ENCODE measurements around the gene NCF4.
A peak's percentile ranks its signal among the peaks of the same experiment; 100 is the strongest.

Gene NCF4

DNA sequence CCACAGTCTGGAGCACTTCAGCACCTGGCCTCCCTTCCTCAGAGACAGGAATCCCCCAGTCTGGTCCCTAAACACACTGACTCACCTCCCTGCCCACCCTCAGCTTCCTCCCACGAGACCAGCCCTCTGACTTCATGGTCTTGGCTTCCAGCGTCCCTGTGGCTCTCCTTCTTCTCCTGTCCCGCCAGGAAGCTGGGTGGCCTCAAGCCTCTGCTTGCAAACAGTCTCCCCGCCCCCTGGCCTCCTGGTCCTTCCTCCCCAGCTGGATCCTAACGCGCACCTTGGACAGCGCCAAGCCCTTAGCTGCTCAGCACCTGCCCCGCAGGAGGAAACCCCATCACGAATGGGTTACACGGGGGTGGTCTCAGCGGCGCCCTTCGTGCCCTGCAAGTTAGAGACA is 4.5 kb downstream of the NCF4 start:
- no peak overlapping the region for H2BK12ac ChIP-seq (ENCODE audit: low read length)
- H2AK5ac ChIP-seq (ENCODE audit: low read length): no peak overlapping the region
- no peak overlapping the region for H2AFZ ChIP-seq (ENCODE audit: insufficient read depth, low read length, poor library complexity)
- no peaks in the 10 kb centered on the region for H3K27me3 ChIP-seq (ENCODE audit: insufficient read depth, low read length)
- H3K36me3 ChIP-seq (ENCODE audit: control insufficient read depth in 1 of 2, insufficient read depth in 2 of 2, low read length in 2 of 2): no peaks in the 10 kb centered on the region
- H3K79me2 ChIP-seq (ENCODE audit: control insufficient read depth, insufficient read depth, low read length, poor library complexity): no peaks in the 10 kb centered on the region
- no peak overlapping the region for H3K4me3 ChIP-seq (ENCODE audit: low read depth, low read length)
- H3K23ac ChIP-seq (ENCODE audit: low read length): no peak overlapping the region
- H3K14ac ChIP-seq (ENCODE audit: low read length): no peak overlapping the region
- no peak overlapping the region for H2BK5ac ChIP-seq (ENCODE audit: low read depth, low read length, poor library complexity)
- no peak overlapping the region for H3K27ac ChIP-seq (ENCODE audit: low read depth, low read length)
- H4K8ac ChIP-seq (ENCODE audit: low read depth, low read length): no peak overlapping the region
- H4K12ac ChIP-seq (ENCODE audit: low read depth, low read length): no peak overlapping the region
- no CpG with 5 or more reads among the region's 13 CpGs for WGBS (ENCODE audit: extremely low coverage, insufficient coverage, insufficient read length)
- H3K9ac ChIP-seq (ENCODE audit: low read length): no peak overlapping the region
- no peaks in the 10 kb centered on the region for H3K4me1 ChIP-seq (ENCODE audit: control insufficient read depth in 1 of 2, insufficient read depth in 2 of 2, low read length in 2 of 2)
- peaks cover 4% of the 10 kb centered on the region for H3K9me3 ChIP-seq (ENCODE audit: insufficient read depth, low read depth, low read length)
- no peak overlapping the region for H3K4ac ChIP-seq (ENCODE audit: low read depth, low read length)
- no peak overlapping the region for H3K18ac ChIP-seq (ENCODE audit: low read length)
- no peak overlapping the region for H2BK120ac ChIP-seq (ENCODE audit: insufficient read depth, low read length, poor library complexity)
- peak; percentile 38 to 45 for DNase-seq
- H3K79me1 ChIP-seq (ENCODE audit: low read length): no peaks in the 10 kb centered on the region
- no peak overlapping the region for H4K91ac ChIP-seq (ENCODE audit: low read depth, low read length)
- no peak overlapping the region for H3K4me2 ChIP-seq (ENCODE audit: low read length)

DNA sequence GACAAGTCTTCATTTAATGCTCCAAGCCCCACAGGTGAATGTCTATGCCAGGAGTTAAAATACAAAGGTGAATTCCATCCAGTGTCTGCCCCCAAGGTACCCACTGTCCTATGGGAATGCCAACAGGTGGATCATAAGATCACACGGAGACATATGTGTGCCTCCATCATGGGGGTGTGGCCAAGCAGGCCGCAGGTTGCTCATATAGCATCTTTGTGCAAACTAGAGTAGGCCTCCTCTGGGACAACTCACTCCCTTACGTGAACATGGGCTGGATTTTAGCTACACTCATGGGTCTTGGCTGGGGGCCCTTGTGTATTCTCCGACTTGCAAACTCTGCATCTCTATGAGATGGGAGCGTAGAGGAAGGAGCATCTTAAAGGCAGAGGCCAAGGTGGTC is 6.9 kb downstream of the NCF4 start:
- H4K12ac ChIP-seq (ENCODE audit: low read depth, low read length): no peak overlapping the region
- no peak overlapping the region for H3K4me3 ChIP-seq (ENCODE audit: low read depth, low read length)
- no peak overlapping the region for H3K4ac ChIP-seq (ENCODE audit: low read depth, low read length)
- H3K27ac ChIP-seq (ENCODE audit: low read depth, low read length): no peak overlapping the region
- peaks cover 12% of the 10 kb centered on the region for H3K79me1 ChIP-seq (ENCODE audit: low read length)
- H3K4me1 ChIP-seq (ENCODE audit: control insufficient read depth in 1 of 2, insufficient read depth in 2 of 2, low read length in 2 of 2): peaks cover 6 to 12% of the 10 kb centered on the region in 2 experiments
- no peak overlapping the region for H2BK120ac ChIP-seq (ENCODE audit: insufficient read depth, low read length, poor library complexity)
- no peak overlapping the region for H4K8ac ChIP-seq (ENCODE audit: low read depth, low read length)
- H3K18ac ChIP-seq (ENCODE audit: low read length): no peak overlapping the region
- H2BK5ac ChIP-seq (ENCODE audit: low read depth, low read length, poor library complexity): no peak overlapping the region
- WGBS (ENCODE audit: extremely low coverage, insufficient coverage, insufficient read length): no CpG with 5 or more reads among the region's 5 CpGs
- no peaks in the 10 kb centered on the region for H3K27me3 ChIP-seq (ENCODE audit: insufficient read depth, low read length)
- no peak overlapping the region for H4K91ac ChIP-seq (ENCODE audit: low read depth, low read length)
- no peak overlapping the region for H2AFZ ChIP-seq (ENCODE audit: insufficient read depth, low read length, poor library complexity)
- DNase-seq: no peak
- H3K9me3 ChIP-seq (ENCODE audit: insufficient read depth, low read depth, low read length): peaks cover 3% of the 10 kb centered on the region
- no peak overlapping the region for H3K9ac ChIP-seq (ENCODE audit: low read length)
- H3K4me2 ChIP-seq (ENCODE audit: low read length): no peak overlapping the region
- no peak overlapping the region for H3K14ac ChIP-seq (ENCODE audit: low read length)
- H2AK5ac ChIP-seq (ENCODE audit: low read length): no peak overlapping the region
- H3K23ac ChIP-seq (ENCODE audit: low read length): no peak overlapping the region
- H3K79me2 ChIP-seq (ENCODE audit: control insufficient read depth, insufficient read depth, low read length, poor library complexity): no peaks in the 10 kb centered on the region
- H2BK12ac ChIP-seq (ENCODE audit: low read length): no peak overlapping the region
- no peaks in the 10 kb centered on the region for H3K36me3 ChIP-seq (ENCODE audit: control insufficient read depth in 1 of 2, insufficient read depth in 2 of 2, low read length in 2 of 2)

GRCh38 chr22:36868546-36869181 is 7.9 kb downstream of the NCF4 start:
- Histone ChIP-seq H3K79me1 (ENCODE audit: low read length) (peaks cover 14% of the 10 kb centered on the region), H3K14ac (ENCODE audit: low read length) (no peak overlapping the region), H2AK5ac (ENCODE audit: low read length) (no peak overlapping the region), H2BK5ac (ENCODE audit: low read depth, low read length, poor library complexity) (no peak overlapping the region), H2BK12ac (ENCODE audit: low read length) (no peak overlapping the region), H3K23ac (ENCODE audit: low read length) (no peak overlapping the region), H3K27ac (ENCODE audit: low read depth, low read length) (no peak overlapping the region), H3K9me3 (ENCODE audit: insufficient read depth, low read depth, low read length) (peaks cover 3% of the 10 kb centered on the region), H2BK120ac (ENCODE audit: insufficient read depth, low read length, poor library complexity) (no peak overlapping the region), H3K9ac (ENCODE audit: low read length) (no peak overlapping the region), H3K27me3 (ENCODE audit: insufficient read depth, low read length) (no peaks in the 10 kb centered on the region), H4K8ac (ENCODE audit: low read depth, low read length) (no peak overlapping the region), H3K4me2 (ENCODE audit: low read length) (no peak overlapping the region), H3K18ac (ENCODE audit: low read length) (no peak overlapping the region), H3K4me3 (ENCODE audit: low read depth, low read length) (no peak overlapping the region), H3K4ac (ENCODE audit: low read depth, low read length) (no peak overlapping the region), H4K91ac (ENCODE audit: low read depth, low read length) (no peak overlapping the region), H3K79me2 (ENCODE audit: control insufficient read depth, insufficient read depth, low read length, poor library complexity) (no peaks in the 10 kb centered on the region), H2AFZ (ENCODE audit: insufficient read depth, low read length, poor library complexity) (no peak overlapping the region), H4K12ac (ENCODE audit: low read depth, low read length) (no peak overlapping the region), H3K36me3 (ENCODE audit: control insufficient read depth in 1 of 2, insufficient read depth in 2 of 2, low read length in 2 of 2) (no peaks in the 10 kb centered on the region), H3K4me1 (ENCODE audit: control insufficient read depth in 1 of 2, insufficient read depth in 2 of 2, low read length in 2 of 2) (peaks cover 9 to 14% of the 10 kb centered on the region in 2 experiments)
- WGBS (ENCODE audit: extremely low coverage, insufficient coverage, insufficient read length): no CpG with 5 or more reads among the region's 5 CpGs
- no peak for DNase-seq

GRCh38 chr22:36870250-36870649 is 9.4 kb downstream of the NCF4 start:
- Histone ChIP-seq H2BK5ac (ENCODE audit: low read depth, low read length, poor library complexity) (no peak overlapping the region), H3K4me3 (ENCODE audit: low read depth, low read length) (no peak overlapping the region), H3K79me2 (ENCODE audit: control insufficient read depth, insufficient read depth, low read length, poor library complexity) (no peaks in the 10 kb centered on the region), H3K23ac (ENCODE audit: low read length) (no peak overlapping the region), H3K4me2 (ENCODE audit: low read length) (no peak overlapping the region), H3K9ac (ENCODE audit: low read length) (no peak overlapping the region), H3K4ac (ENCODE audit: low read depth, low read length) (no peak overlapping the region), H2AFZ (ENCODE audit: insufficient read depth, low read length, poor library complexity) (no peak overlapping the region), H2BK12ac (ENCODE audit: low read length) (no peak overlapping the region), H3K9me3 (ENCODE audit: insufficient read depth, low read depth, low read length) (no peaks in the 10 kb centered on the region), H3K4me1 (ENCODE audit: control insufficient read depth in 1 of 2, insufficient read depth in 2 of 2, low read length in 2 of 2) (peaks cover 12 to 24% of the 10 kb centered on the region in 2 experiments), H4K8ac (ENCODE audit: low read depth, low read length) (no peak overlapping the region), H3K27me3 (ENCODE audit: insufficient read depth, low read length) (no peaks in the 10 kb centered on the region), H4K12ac (ENCODE audit: low read depth, low read length) (no peak overlapping the region), H3K14ac (ENCODE audit: low read length) (no peak overlapping the region), H3K79me1 (ENCODE audit: low read length) (peaks cover 21% of the 10 kb centered on the region), H4K91ac (ENCODE audit: low read depth, low read length) (no peak overlapping the region), H3K36me3 (ENCODE audit: control insufficient read depth in 1 of 2, insufficient read depth in 2 of 2, low read length in 2 of 2) (no peaks in the 10 kb centered on the region), H2BK120ac (ENCODE audit: insufficient read depth, low read length, poor library complexity) (no peak overlapping the region), H3K27ac (ENCODE audit: low read depth, low read length) (no peak overlapping the region), H2AK5ac (ENCODE audit: low read length) (no peak overlapping the region), H3K18ac (ENCODE audit: low read length) (no peak overlapping the region)
- DNase-seq: peak; percentile 26 to 38
- no CpG with 5 or more reads among the region's 14 CpGs for WGBS (ENCODE audit: extremely low coverage, insufficient coverage, insufficient read length)
